Naive thymus-derived CD8-positive, alpha-beta T cell (primary cell): Measurements from ENCODE around the gene PBX4. TPM values are rescaled to one million over a fixed set of nuclear protein-coding genes. Genes with fewer than 3 reads are reported as not detected.

ENCODE experiments used
- ATAC-seq, 2 donors: fragments of 150-1000 bp; cut with Tn5 transposase in 1 of 2; sonication (Bioruptor Pico), chemical (Tn5 transposase) in 1 of 2; 1 replicate in 1 of 2; 2 replicates in 1 of 2; pipeline ENCODE4 v1.10.0; 2021; ENCODE audit warnings: mild to moderate bottlenecking in 2 of 2, moderate library complexity in 2 of 2
- POLR2A ChIA-PET: fragments of 350-600 bp; sonication (Branson Sonifier 250); formaldehyde crosslinking; loops from one replicate; lab custom pipeline; 2021; ENCODE audit warnings: antibody characterized with exemption; lab: Charles Lee
- DNase-seq, 10 donors: peaks; one replicate each; pipeline versions ENCODE4 v3.0.0 to v3.0.0-alpha.2; 2020 to 2022
- H3K27ac Mint-ChIP-seq, 10 donors: one replicate each; pipeline ENCODE4 v1.8.0; 2020 to 2022; ENCODE audit warnings: mild to moderate bottlenecking in 10 of 10, mixed read lengths in 10 of 10, moderate library complexity in 4 of 10, inconsistent platforms in 1 of 10
- H3K27me3 Mint-ChIP-seq, 5 donors: one replicate each; pipeline ENCODE4 v1.8.0; 2021 to 2022; ENCODE audit warnings: mixed read lengths in 5 of 5
- H3K36me3 Mint-ChIP-seq, 3 donors: one replicate each; pipeline ENCODE4 v1.8.0; 2020 to 2022; ENCODE audit warnings: mixed read lengths in 3 of 3, mild to moderate bottlenecking in 2 of 3, inconsistent platforms in 1 of 3
- H3K4me1 Mint-ChIP-seq, 4 donors: one replicate each; pipeline ENCODE4 v1.8.0; 2021 to 2022; ENCODE audit warnings: mixed read lengths in 4 of 4
- H3K4me3 Mint-ChIP-seq, 10 donors: one replicate each; pipeline ENCODE4 v1.8.0; 2020 to 2022; ENCODE audit warnings: mild to moderate bottlenecking in 10 of 10, mixed read lengths in 10 of 10, moderate library complexity in 6 of 10, inconsistent platforms in 1 of 10
- H3K9me3 Mint-ChIP-seq, 9 donors: one replicate each; pipeline ENCODE4 v1.8.0; 2020 to 2022; ENCODE audit warnings: mixed read lengths in 9 of 9, mild to moderate bottlenecking in 3 of 9, inconsistent platforms in 1 of 9, moderate library complexity in 1 of 9
- polyA plus RNA-seq, 3 donors: library from polyadenylated mRNA; unstranded; fragments of 300-500 nt; fragmentation: Illumina TruSeq; gene quantifications; one replicate each; pipeline ENCODE4 v1.2.3, GENCODE V29; 2021
- total RNA-seq, 8 experiments: library from RNA in 2 of 8; stranded (reverse) in 2 of 8; gene quantifications; one replicate each; pipeline ENCODE4 v1.2.3 and lab custom pipeline; 2021 to 2026

The PBX4 gene
- total and polyA plus RNA-seq, 5 experiments from 2014 or later = 2.6 to 49.4 (median 6.9) TPM

GRCh38 chr19:19550485-19550929, 68.0 kb downstream of the PBX4 start:
- ATAC-seq (no peak), DNase-seq (no peak)
- Mint-ChIP-seq H3K27ac (peak overlapping the region in 1 of 10 donors; percentile 80), H3K9me3 (no peaks in the 10 kb centered on the region), H3K4me3 (no peak overlapping the region), H3K27me3 (peaks cover 0 to 6% (median 0%) of the 10 kb centered on the region in 5 donors), H3K4me1 (peaks cover 0 to 9% (median 4%) of the 10 kb centered on the region in 4 donors), H3K36me3 (no peaks in the 10 kb centered on the region)
- POLR2A ChIA-PET = no interaction called here

GRCh38 chr19:19549804-19550464, 68.6 kb downstream of the PBX4 start:
- Mint-ChIP-seq H3K4me3 (no peak overlapping the region), H3K27me3 (peaks cover 0 to 6% (median 0%) of the 10 kb centered on the region in 5 donors), H3K36me3 (no peaks in the 10 kb centered on the region), H3K9me3 (no peaks in the 10 kb centered on the region), H3K4me1 (peaks cover 0 to 9% (median 4%) of the 10 kb centered on the region in 4 donors), H3K27ac (peak overlapping the region in 2 of 10 donors; percentile 60 to 80)
- no peak for DNase-seq
- ATAC-seq = no peak
- POLR2A ChIA-PET = interaction anchor here (1.1 kb wide), 2 partner anchors 49 to 320 kb away, joined by 3 read pairs; no protein-coding TSS in a partner anchor

- H3K27ac Mint-ChIP-seq = no peak overlapping the region
- H3K9me3 Mint-ChIP-seq = no peaks in the 10 kb centered on the region
- no peak for DNase-seq
- H3K4me1 Mint-ChIP-seq = peaks cover 0 to 4% (median under 1%) of the 10 kb centered on the region in 4 donors
- no peak for ATAC-seq
- POLR2A ChIA-PET = interaction anchor here (1.1 kb wide), 2 partner anchors 49 to 320 kb away, joined by 3 read pairs; no protein-coding TSS in a partner anchor
- no peak overlapping the region for H3K4me3 Mint-ChIP-seq
- peaks cover 0 to 6% (median 0%) of the 10 kb centered on the region in 5 donors for H3K27me3 Mint-ChIP-seq
- no peaks in the 10 kb centered on the region for H3K36me3 Mint-ChIP-seq
Measured at GRCh38 chr19:19548915-19549759, 69.3 kb downstream of the PBX4 start.

- H3K27me3 Mint-ChIP-seq = peaks cover 0 to 6% (median 0%) of the 10 kb centered on the region in 5 donors
- no peak overlapping the region for H3K4me3 Mint-ChIP-seq
- no peak overlapping the region for H3K27ac Mint-ChIP-seq
- H3K4me1 Mint-ChIP-seq = peaks cover 0 to 1% (median 0%) of the 10 kb centered on the region in 4 donors
- no peaks in the 10 kb centered on the region for H3K9me3 Mint-ChIP-seq
- no peak for DNase-seq
- ATAC-seq = no peak
- POLR2A ChIA-PET = interaction anchor here (1.0 to 1.4 kb wide), 3 partner anchors 13 to 116 kb away, joined by 3 read pairs; partner anchors contain the start of genes ATP13A1 and PBX4
- H3K36me3 Mint-ChIP-seq = no peaks in the 10 kb centered on the region
Measured at GRCh38 chr19:19547674-19548336, 70.7 kb downstream of the PBX4 start.

- POLR2A ChIA-PET = interaction anchor here (0.6 to 1.4 kb wide), 2 partner anchors 14 to 73 kb away, joined by 3 to 7 read pairs; no protein-coding TSS in a partner anchor
- no peak overlapping the region for H3K27ac Mint-ChIP-seq
- H3K9me3 Mint-ChIP-seq = no peaks in the 10 kb centered on the region
- no peak for DNase-seq
- H3K4me3 Mint-ChIP-seq = no peak overlapping the region
- peaks cover 0 to 6% (median 0%) of the 10 kb centered on the region in 5 donors for H3K27me3 Mint-ChIP-seq
- no peaks in the 10 kb centered on the region for H3K36me3 Mint-ChIP-seq
- H3K4me1 Mint-ChIP-seq = peaks cover 1 to 9% (median 5%) of the 10 kb centered on the region in 4 donors
- no peak for ATAC-seq
Measured at GRCh38 chr19:19546751-19547162, 71.7 kb downstream of the PBX4 start.

- H3K9me3 Mint-ChIP-seq = no peaks in the 10 kb centered on the region
- H3K27ac Mint-ChIP-seq = peak overlapping the region in 1 of 10 donors; percentile 43
- no peaks in the 10 kb centered on the region for H3K36me3 Mint-ChIP-seq
- DNase-seq (no peak), ATAC-seq (no peak)
- no peak overlapping the region for H3K4me3 Mint-ChIP-seq
- H3K27me3 Mint-ChIP-seq = peaks cover 0 to 4% (median 0%) of the 10 kb centered on the region in 5 donors
- POLR2A ChIA-PET = no interaction called here
- H3K4me1 Mint-ChIP-seq = peaks cover 2 to 15% (median 13%) of the 10 kb centered on the region in 4 donors
Measured at GRCh38 chr19:19545707-19546106, 72.8 kb downstream of the PBX4 start.

- no peak for DNase-seq
- Mint-ChIP-seq H3K36me3 (no peaks in the 10 kb centered on the region), H3K4me1 (peaks cover 3 to 18% (median 15%) of the 10 kb centered on the region in 4 donors), H3K27me3 (peaks cover 0 to 4% (median 0%) of the 10 kb centered on the region in 5 donors), H3K9me3 (no peaks in the 10 kb centered on the region), H3K4me3 (no peak overlapping the region), H3K27ac (no peak overlapping the region)
- POLR2A ChIA-PET = interaction anchor here (0.7 kb wide), 1 partner anchor 224 kb away, joined by 3 read pairs; the partner anchor contains the start of genes MAU2 and SUGP1
- no peak for ATAC-seq
Measured at GRCh38 chr19:19544954-19545591, 73.4 kb downstream of the PBX4 start.

GRCh38 chr19:19544257-19544953, 74.1 kb downstream of the PBX4 start:
- Mint-ChIP-seq H3K27ac (no peak overlapping the region), H3K4me3 (no peak overlapping the region), H3K4me1 (peaks cover 3 to 22% (median 18%) of the 10 kb centered on the region in 4 donors), H3K36me3 (no peaks in the 10 kb centered on the region), H3K9me3 (no peaks in the 10 kb centered on the region), H3K27me3 (peaks cover 0 to 3% (median 0%) of the 10 kb centered on the region in 5 donors)
- POLR2A ChIA-PET = interaction anchor here (0.7 kb wide), 1 partner anchor 224 kb away, joined by 3 read pairs; the partner anchor contains the start of genes MAU2 and SUGP1
- ATAC-seq (no peak), DNase-seq (no peak)

GRCh38 chr19:19543640-19544039, 74.8 kb downstream of the PBX4 start:
- peaks cover 0 to 4% (median 0%) of the 10 kb centered on the region in 5 donors for H3K27me3 Mint-ChIP-seq
- POLR2A ChIA-PET = interaction anchor here (0.9 kb wide), 1 partner anchor 11 kb away, joined by 5 read pairs; no protein-coding TSS in a partner anchor

GRCh38 chr19:19543101-19543500, 75.4 kb downstream of the PBX4 start:
- no peak for DNase-seq
- no peak for ATAC-seq
- no peak overlapping the region for H3K27ac Mint-ChIP-seq
- no peaks in the 10 kb centered on the region for H3K36me3 Mint-ChIP-seq
- no peaks in the 10 kb centered on the region for H3K9me3 Mint-ChIP-seq
- POLR2A ChIA-PET = interaction anchor here (0.6 to 0.9 kb wide), 2 partner anchors 10 to 123 kb away, joined by 4 to 5 read pairs; no protein-coding TSS in a partner anchor
- peaks cover 10 to 32% (median 28%) of the 10 kb centered on the region in 4 donors for H3K4me1 Mint-ChIP-seq
- no peak overlapping the region for H3K4me3 Mint-ChIP-seq
- peaks cover 0 to 6% (median 0%) of the 10 kb centered on the region in 5 donors for H3K27me3 Mint-ChIP-seq

More at GRCh38 chr19:19543640-19544039, 74.8 kb downstream of the PBX4 start:
- no peak overlapping the region for H3K27ac Mint-ChIP-seq
- peaks cover 7 to 28% (median 25%) of the 10 kb centered on the region in 4 donors for H3K4me1 Mint-ChIP-seq
- ATAC-seq (no peak), DNase-seq (no peak)
- no peak overlapping the region for H3K4me3 Mint-ChIP-seq
- H3K36me3 Mint-ChIP-seq = no peaks in the 10 kb centered on the region
- H3K9me3 Mint-ChIP-seq = no peaks in the 10 kb centered on the region

- Mint-ChIP-seq H3K36me3 (no peaks in the 10 kb centered on the region), H3K9me3 (no peaks in the 10 kb centered on the region), H3K4me3 (no peak overlapping the region), H3K27me3 (peaks cover 0 to 6% (median 0%) of the 10 kb centered on the region in 5 donors), H3K27ac (peak overlapping the region in 1 of 10 donors; percentile 44), H3K4me1 (peaks cover 13 to 36% (median 32%) of the 10 kb centered on the region in 4 donors)
- ATAC-seq = no peak
- no peak for DNase-seq
- POLR2A ChIA-PET = interaction anchor here (0.6 kb wide), 1 partner anchor 124 kb away, joined by 4 read pairs; no protein-coding TSS in a partner anchor
Measured at GRCh38 chr19:19542507-19542906, 76.0 kb downstream of the PBX4 start.
